HCEC 1CT (cell line): Measurements from ENCODE around the gene GNAT1.
"Not testable (repeated sequence)": the region's sequence is repeated elsewhere in the genome, so short reads cannot be mapped to it uniquely, and the experiment has no call there.

Source experiments
- DNase-seq: peaks from one replicate; pipeline ENCODE4 v3.0.0-alpha.2; 2017

GNAT1 gene

DNA sequence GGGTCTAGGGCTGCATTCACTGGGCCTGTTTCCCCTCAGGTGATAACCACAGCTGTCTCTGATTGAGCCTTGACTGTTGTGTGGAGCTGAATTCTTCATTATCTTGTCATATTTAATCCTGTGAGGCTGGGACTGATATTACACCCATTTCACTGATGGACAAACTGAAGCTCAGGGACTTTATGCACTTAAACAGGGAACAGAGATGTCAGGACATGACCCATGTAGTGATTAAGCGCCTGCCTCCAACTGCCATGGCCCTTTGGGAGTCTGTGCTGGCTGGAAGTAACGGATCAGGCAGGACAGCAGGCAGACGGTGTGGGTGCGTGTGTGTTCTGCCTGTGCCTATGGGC lies 52.1 kb downstream of the GNAT1 start:
- DNase-seq, result no peak

DNA sequence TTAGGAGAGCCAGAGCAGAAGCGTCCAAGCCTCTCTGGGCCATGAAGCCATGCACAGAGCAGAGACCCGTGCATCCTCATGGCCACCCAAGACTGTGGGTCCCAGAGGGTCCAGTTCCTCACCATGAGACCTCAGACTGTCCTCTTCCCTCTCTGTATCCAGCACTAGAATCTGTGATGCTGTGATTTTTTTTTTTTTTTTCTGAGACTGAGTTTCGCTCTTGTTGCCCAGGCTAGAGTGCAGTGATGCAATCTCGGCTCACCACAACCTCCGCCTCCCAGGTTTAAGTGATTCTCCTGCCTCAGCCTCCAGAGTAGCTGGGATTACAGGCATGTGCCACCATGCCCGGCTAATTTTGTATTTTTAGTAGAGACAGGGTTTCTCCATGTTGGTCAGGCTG lies 53.4 kb downstream of the GNAT1 start:
- DNase-seq, result not testable (repeated sequence)

DNA sequence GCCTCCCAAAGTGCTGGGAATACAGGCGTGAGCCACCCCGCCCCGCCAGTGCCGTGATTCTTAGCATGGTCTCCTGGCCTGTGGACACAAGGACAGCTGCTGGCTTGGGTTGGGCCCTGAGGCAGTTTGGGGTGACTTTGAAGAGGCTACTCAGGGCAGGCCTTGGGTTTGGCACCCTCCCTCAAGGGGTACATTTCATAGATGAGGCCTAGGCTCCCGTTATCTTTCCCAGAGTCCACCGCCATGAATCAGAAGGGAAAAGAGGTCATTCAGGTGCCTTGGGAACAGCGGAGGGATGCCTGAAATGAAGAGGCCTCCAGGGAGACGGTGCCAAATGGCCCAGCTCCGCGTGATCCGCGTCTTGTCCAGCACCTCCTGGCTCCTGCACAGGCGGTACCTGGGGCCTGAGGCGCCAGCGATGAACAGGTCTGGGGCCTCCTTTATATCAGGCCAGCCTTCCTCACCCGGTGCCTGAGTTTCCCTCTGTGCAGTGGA lies 53.9 kb downstream of the GNAT1 start:
- DNase-seq, result no peak

DNA sequence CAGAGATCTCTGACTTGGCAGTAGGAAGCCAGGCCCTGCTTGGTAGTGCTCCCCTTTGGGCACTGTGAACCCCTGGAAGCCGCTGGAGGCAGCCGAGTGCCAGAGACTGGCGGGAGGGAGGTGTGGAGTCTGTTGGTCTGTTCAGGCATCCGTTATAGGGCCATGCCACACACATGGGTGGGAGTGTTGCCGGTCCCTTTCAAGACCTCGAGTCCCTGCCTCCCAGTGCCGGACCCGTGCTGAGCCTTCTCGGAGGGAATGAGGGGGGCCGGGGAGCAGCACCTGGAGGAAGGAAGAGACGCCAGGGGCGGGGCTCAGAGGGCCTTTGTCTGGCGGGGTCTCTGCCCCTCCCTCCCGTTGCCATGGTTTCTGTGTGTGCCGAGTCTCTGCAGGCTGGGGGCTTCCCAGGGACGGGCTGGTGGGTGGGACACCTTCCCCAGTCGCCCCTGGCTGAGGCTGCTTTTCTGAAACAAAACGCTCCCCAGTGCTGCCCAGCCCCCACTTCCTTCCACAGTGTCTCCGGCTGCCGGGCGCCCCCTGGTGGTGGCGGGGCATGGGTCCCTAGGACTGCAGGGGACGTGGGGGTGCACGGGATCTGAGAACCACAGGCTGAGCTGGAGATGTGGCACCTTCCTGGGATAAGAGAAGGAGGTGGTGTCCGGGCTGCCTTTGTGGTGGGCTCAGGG lies 54.6 kb downstream of the GNAT1 start:
- peak; percentile 70 for DNase-seq

GRCh38 chr3:50246517-50246954 lies 55.1 kb downstream of the GNAT1 start:
- DNase-seq, result peak; percentile 76
